Measurements from ENCODE around the gene AGBL1. TPM values are rescaled to one million over a fixed set of nuclear protein-coding genes. Genes with fewer than 3 reads are reported as not detected.

AGBL1 gene
- total RNA-seq, 1 donor from 2014 or later: 0.07 TPM

DNA sequence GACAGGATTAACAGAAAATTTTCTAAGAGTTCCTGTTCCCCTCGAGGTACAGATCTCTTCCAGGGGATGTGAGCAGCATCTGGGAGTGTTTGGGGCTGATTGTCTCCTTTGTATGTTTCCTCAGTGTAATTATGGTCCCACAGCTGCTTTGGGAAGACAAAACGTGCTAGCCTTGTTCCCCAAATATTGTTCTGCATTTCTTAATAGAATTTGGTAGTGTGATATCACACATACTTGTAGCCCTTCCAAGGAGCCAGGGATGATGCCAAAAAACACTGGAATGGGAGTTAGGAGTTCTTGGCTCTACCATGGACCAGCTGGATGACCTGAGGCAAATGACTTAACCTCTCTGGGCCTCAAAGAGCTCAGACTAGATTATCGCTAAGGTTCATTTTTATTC is 19.0 kb upstream of the AGBL1 start:
- Mint-ChIP-seq H3K27me3 (peaks cover 25% of the 10 kb centered on the region), H3K9me3 (no peaks in the 10 kb centered on the region), H3K27ac (no peak overlapping the region), H3K4me3 (no peak overlapping the region), H3K4me1 (ENCODE audit: unreplicated experiment) (peaks cover 6% of the 10 kb centered on the region), H3K36me3 (no peaks in the 10 kb centered on the region)
- DNase-seq (ENCODE audit: extremely low spot score, unreplicated experiment): no peak
- TF ChIP-seq, protein P1, sequence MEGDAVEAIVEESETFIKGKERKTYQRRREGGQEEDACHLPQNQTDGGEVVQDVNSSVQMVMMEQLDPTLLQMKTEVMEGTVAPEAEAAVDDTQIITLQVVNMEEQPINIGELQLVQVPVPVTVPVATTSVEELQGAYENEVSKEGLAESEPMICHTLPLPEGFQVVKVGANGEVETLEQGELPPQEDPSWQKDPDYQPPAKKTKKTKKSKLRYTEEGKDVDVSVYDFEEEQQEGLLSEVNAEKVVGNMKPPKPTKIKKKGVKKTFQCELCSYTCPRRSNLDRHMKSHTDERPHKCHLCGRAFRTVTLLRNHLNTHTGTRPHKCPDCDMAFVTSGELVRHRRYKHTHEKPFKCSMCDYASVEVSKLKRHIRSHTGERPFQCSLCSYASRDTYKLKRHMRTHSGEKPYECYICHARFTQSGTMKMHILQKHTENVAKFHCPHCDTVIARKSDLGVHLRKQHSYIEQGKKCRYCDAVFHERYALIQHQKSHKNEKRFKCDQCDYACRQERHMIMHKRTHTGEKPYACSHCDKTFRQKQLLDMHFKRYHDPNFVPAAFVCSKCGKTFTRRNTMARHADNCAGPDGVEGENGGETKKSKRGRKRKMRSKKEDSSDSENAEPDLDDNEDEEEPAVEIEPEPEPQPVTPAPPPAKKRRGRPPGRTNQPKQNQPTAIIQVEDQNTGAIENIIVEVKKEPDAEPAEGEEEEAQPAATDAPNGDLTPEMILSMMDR (conservative IDR thresholded peaks at IDR 0.05): no peak

DNA sequence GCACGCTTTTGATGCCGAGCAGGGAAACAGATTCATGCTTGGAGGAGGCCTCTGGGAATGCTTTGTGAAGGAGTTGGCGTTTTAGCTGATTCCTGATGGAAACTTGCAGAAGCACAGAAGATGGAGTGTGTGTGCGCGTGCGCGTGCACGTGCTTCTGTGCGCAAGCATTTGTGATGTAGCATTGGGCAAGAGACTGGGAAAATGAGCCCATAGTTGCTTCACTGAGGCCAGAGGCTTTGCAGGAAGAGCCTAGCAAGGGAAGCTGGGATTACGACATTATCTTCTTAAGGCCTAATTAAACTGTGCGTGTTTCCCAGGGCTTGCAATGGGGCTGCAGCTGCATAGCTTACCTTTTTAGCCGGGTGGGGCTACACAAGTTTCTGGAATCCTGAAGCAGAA is 18.1 kb upstream of the AGBL1 start:
- Mint-ChIP-seq H3K27me3 (peaks cover 23% of the 10 kb centered on the region), H3K9me3 (no peaks in the 10 kb centered on the region), H3K4me3 (no peak overlapping the region), H3K27ac (no peak overlapping the region), H3K36me3 (no peaks in the 10 kb centered on the region), H3K4me1 (ENCODE audit: unreplicated experiment) (peaks cover 6% of the 10 kb centered on the region)
- TF ChIP-seq, protein P1 (conservative IDR thresholded peaks at IDR 0.05): no peak
- no peak for DNase-seq (ENCODE audit: extremely low spot score, unreplicated experiment)

DNA sequence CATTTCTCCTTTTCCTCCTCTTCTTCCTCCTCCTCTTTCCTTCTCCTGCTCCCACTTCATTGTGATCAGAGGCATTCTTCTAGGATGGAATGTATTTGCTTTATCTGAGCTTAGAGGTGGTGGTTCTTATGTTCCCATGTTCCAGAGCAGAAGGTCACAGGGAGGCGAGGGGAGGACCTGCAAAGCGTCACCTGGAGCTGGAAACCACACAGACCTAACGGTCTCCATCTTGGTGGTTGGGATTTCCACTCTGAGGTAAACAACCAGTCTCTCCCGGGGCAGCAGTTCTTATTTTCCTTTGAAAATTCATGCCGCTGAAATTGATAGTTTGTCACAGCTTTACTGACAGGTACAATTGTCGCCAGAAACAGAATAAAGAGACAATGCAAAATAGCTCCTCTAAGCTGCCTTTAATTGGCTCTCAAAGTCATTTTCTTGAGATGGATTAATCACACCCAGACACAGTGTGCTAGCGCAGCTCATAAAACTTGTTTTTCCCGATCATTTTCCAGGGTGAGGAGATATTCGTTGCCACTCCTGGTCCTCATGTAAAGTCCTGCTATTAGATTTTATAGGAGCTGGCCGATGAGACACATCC is 16.9 kb upstream of the AGBL1 start:
- Mint-ChIP-seq H3K27ac (no peak overlapping the region), H3K27me3 (peaks cover 20% of the 10 kb centered on the region), H3K9me3 (peaks cover 4% of the 10 kb centered on the region), H3K36me3 (no peaks in the 10 kb centered on the region), H3K4me3 (no peak overlapping the region), H3K4me1 (ENCODE audit: unreplicated experiment) (peaks cover 6% of the 10 kb centered on the region)
- DNase-seq (ENCODE audit: extremely low spot score, unreplicated experiment): no peak
- TF ChIP-seq, protein P1 (conservative IDR thresholded peaks at IDR 0.05): no peak

DNA sequence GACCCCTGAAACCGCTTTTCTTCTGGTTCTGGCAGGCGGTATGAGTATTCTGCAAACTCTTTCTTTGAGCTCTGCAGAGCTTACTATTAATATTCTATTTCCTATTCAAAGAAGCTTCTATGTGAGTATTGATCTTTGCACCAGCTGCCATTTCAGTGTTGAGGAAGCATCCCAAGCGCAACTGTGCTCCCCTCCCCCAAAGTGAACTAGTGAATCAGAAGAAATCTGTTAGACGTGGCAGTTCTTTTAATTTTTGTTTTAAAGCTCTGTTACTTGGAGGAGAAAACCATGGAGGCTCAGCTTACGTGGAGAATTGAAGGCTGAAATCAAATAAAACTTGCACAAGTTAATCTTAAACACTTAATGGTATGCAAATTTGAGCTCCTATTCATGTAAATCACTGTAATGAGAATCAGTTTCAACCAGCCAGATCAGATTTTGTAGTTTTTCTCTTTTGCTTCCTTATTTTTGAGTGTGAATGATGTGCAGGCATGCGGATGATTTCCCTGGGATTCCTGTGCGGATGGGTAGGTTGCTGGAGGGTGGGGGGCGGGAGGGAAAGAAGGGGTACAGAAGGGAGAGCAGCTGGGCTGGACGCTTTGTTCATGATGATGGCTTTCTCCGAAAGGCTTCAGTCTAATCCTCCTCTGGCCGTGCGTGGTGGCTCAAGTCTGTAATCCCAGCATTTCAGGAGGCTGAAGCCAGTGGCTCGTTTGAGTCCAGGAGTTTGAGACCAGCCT is 16.1 kb upstream of the AGBL1 start:
- H3K9me3 Mint-ChIP-seq: peaks cover 4% of the 10 kb centered on the region
- no peak overlapping the region for H3K4me3 Mint-ChIP-seq
- H3K36me3 Mint-ChIP-seq: no peaks in the 10 kb centered on the region
- TF ChIP-seq, protein P1 (conservative IDR thresholded peaks at IDR 0.05): no peak
- peaks cover 6% of the 10 kb centered on the region for H3K4me1 Mint-ChIP-seq (ENCODE audit: unreplicated experiment)
- H3K27me3 Mint-ChIP-seq: peaks cover 20% of the 10 kb centered on the region
- no peak for DNase-seq (ENCODE audit: extremely low spot score, unreplicated experiment)
- no peak overlapping the region for H3K27ac Mint-ChIP-seq

DNA sequence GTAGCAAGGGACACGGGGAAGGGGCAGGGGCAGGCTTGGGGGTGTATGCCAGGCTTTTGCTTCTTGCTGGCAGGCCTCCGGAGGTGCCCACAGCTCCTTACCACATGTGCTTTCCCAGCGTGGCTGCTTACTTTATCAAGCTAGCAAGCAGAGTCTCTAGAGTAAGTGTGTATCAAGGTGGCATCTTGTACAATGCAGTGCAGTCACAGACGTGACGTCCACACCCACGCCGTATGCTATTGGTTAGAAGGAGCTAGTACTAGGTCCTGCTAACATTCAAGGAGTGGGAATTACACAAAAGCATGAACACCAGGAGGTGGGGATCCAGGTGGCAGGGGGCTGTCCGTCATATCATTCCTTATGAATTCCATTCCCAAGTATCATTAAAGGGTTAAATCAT is 15.3 kb upstream of the AGBL1 start:
- peaks cover 6% of the 10 kb centered on the region for H3K4me1 Mint-ChIP-seq (ENCODE audit: unreplicated experiment)
- no peak overlapping the region for H3K27ac Mint-ChIP-seq

More for the DNA sequence above, 15.3 kb upstream of the AGBL1 start:
- TF ChIP-seq, protein P1 (conservative IDR thresholded peaks at IDR 0.05): no peak
- DNase-seq (ENCODE audit: extremely low spot score, unreplicated experiment): no peak
- Mint-ChIP-seq H3K4me3 (no peak overlapping the region), H3K36me3 (no peaks in the 10 kb centered on the region), H3K9me3 (peaks cover 4% of the 10 kb centered on the region), H3K27me3 (peaks cover 20% of the 10 kb centered on the region)

Data from type B pancreatic cell (in vitro differentiated cells).